Activated CD8-positive, alpha-beta memory T cell treated with anti-CD3 and anti-CD28 coated beads, Interleukin-2, amount 50 U/mL, for 24 hours (primary cell): ENCODE results near the gene B3GNT9.

Experiments
- DNase-seq: peaks from one replicate; pipeline ENCODE4 v3.0.0-alpha.2; 2020; ENCODE audit errors: extremely low read depth

Gene B3GNT9

DNA sequence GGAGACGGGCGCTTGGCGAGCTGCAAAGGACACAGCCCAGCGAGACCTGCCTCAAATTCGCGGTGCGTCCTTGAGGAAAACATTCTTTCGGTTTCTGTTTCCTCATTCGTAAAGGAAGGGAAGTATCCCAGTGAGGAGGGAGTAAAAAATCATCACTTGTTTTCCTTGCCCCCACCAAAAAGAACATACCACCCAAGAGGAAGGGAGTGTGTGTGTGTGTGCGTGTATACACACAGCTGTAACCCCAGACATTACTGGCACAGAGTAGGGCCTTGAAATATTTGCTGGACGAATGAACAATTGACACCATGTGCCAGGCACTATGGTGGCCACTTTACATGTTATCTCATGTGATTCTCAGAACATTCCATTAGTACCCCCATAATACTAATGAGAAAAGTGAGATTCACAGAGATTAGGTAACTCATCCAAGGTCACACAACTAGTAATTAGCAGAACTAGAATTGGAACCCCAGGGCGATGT is 34.9 kb upstream of the B3GNT9 start:
- DNase-seq = no peak

DNA sequence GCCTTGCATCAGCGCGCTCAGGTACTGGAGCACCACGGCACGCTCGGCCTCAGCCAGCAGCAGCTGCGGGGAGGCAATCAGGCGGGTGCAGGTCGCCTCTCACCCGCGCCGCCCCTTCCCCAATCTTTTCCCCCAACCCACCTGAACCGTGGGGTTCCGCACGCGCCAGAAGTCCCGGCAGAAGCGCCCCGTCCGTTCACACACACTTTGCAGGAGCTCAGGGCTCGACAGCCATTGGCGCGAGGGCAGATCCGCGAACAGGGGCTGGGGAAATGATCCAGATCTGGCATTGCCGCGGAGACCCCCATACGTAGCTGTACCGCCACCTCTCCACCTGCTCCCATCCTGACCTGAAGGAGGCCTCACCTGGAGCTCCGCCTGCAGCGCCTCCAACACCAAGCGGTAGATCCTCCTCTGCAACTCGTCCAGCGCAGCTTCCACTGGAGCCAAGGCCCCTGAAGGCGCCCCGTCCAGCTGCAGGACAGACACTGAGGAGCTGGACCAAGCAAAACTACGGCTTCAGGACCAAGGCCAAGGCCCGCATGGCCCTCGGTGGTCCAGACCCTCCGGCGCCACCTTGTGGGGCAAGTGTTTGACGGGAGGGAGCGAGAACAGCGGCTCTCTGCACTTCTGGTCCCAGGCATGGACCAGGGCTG is 34.3 kb upstream of the B3GNT9 start:
- peak; percentile 62 for DNase-seq

DNA sequence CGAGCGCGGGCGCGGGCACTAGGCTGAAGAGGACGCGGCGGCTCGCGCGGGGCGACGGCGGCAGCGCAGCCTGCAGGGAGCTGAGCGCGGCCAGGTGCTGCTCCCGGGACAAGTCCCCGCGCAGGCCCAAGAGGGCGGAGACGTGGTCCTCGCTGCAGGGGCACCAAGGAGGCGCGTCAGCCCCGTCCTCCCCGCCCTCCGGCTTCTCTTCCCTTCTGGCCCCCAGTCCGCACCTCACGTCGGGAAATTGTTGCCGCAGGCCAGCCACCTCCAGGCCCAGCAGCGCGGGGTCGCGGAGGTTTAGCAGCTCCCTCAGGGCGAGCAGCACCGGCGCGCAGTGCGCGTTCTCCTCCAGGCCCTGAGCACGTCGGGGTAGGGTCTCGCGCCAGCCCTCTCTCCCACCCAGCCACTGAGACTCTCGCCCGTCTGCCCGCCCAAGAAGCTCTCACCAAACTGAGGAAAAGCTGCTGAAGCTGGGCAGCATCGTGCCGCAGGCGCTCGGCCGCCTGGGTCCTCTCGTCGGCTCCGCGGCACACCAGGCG is 33.7 kb upstream of the B3GNT9 start:
- no peak for DNase-seq

DNA sequence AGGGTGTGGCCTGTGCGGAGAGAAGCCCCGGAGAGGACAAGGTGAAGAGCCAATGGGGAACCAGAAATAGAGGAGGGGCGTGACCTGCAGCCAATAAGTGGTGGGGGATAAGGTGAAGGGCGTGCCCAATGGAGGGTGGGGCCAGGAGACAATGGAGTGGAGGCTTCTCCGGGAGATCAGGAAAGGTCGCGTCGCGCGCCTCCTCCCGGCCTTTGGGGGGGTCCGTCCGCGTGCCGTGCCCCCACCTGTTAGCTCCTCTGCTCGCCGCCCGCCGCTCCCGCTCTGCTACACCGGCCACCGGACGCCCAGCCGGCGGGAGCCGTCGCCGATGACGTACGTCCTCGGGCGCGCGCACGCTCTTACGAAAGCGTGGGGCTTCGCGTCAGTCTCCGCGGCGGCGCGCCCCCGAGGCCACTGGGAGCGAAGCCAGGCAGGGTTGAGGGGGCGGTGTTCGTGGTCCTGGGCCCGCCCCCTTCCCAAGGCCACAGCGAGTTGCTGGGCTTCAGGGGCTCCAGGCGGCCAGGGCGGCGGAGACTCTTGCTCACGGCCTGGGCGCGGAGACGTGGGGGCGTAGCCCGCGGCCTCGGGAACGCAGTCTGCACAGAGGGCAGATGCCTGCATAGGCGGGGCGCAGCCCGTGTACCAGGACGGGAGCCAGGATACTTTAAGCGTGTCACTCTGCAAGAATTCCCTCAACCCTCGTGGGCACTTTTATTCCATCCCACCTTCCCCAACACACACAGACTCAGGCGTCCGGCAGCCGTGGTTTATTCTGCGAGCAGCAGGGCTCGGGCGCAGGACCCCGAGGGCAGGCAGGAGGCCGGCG is 33.0 kb upstream of the B3GNT9 start, which contains the start of gene MATCAP1:
Gene MATCAP1 (minus strand): TSS at position 337 of the 826 bp plus-strand sequence. CDS start 3,353 bp downstream, outside the sequence.
- peak; percentile 89 for DNase-seq

DNA sequence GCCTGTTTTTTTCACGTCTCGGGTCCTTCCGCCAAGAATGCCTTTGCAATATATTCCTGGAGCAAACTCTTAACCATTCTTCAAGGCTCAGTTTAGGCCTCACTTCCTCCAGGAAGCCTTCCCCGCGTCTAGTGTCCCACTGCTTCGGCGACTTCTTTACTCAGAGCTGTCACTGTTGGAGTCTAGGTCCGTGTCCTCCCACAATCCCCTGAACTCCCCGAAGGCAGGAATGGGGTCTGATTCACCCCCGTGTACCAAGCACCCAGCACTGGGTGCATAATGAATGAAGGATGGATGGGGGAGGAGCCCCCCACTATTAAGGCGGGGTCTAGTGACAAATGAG is 32.5 kb upstream of the B3GNT9 start:
- DNase-seq = no peak

DNA sequence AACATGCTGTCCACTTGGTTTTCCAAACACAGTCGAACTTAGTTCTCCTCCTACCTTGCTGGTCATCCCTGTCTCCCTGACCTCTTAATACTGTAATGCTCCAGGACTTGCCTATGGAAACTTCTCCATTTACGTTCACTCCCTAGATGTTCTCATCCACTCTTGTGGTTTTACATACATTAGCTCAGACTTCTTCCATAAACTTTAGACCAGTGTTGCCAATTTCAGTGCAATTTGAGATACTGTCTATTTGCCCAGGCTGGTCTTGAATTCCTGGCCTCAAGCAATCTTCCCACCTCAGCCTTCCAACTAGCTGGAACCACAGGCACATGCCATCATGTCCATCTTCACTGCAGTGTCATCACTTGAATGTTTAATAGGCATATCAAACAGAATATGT is 31.5 kb upstream of the B3GNT9 start:
- no peak for DNase-seq

DNA sequence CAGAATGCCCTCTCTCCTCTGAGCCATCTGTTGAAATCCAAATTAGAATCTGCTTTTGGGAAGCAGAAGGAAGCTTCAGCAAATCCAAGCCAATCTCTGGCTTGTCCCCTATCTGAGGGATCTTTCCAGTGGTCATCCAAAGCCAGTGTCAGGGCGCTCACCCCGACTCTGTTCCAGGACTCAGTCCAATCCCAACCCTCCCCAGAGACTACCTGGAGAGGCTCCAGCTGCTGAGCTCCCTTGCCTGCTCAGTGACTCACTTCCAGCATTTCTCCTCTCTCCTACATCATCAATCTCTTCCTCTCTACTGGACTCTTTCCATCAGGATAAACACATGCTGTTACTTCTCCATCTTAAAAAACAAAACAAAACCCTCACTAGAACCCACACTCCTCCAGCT is 30.5 kb upstream of the B3GNT9 start:
- no peak for DNase-seq

DNA sequence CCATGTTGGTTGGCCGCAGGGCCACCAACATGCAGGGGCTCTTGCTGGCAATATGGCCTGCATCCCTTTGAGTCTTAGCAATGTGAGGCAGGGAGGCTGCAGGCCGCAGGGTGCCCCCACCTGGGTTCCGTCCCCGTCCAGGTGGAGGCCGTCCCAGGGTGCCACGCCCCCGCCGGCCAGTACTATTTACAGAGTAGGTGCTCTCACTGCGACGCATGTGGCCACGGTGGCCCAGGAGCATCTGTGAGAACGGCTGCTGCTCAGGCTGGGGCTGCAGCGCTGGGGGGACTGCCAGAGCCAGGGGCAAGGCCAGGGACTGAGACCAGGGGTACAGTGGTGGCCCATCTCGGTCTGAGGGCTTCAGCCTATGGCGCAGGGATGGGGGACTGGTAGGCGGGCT is 29.4 kb upstream of the B3GNT9 start:
- no peak for DNase-seq

DNA sequence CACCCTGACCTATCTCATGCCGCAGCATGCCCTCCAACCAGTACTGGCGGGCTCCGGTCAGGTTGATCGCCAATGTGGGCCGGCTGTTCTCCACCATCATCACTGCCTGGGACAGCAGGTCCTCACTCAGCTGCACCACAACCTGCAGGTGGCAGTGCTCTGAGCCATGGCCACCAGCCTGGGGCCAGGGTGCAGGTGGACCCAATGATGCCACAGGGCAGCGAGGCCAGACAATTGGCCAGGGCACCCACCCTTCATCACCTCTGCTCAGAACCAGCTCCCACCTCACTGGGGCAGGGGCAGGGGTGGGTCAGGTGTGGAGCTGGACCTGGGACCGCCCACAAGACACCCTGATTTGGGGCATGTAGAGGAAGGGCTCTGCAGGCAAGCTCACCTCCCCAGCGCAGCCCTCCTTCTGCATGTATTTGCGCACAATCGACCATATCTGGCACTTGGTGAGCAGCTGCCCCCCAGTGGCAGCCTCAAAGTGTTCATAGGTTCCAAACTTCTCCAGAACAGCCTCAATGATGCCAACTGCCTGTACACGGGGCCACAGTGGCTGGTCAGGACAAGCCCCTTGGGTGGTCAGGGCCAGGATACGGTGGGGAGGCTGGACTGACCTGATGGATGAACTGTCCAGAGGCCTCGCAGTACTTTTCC is 28.8 kb upstream of the B3GNT9 start:
- no peak for DNase-seq

DNA sequence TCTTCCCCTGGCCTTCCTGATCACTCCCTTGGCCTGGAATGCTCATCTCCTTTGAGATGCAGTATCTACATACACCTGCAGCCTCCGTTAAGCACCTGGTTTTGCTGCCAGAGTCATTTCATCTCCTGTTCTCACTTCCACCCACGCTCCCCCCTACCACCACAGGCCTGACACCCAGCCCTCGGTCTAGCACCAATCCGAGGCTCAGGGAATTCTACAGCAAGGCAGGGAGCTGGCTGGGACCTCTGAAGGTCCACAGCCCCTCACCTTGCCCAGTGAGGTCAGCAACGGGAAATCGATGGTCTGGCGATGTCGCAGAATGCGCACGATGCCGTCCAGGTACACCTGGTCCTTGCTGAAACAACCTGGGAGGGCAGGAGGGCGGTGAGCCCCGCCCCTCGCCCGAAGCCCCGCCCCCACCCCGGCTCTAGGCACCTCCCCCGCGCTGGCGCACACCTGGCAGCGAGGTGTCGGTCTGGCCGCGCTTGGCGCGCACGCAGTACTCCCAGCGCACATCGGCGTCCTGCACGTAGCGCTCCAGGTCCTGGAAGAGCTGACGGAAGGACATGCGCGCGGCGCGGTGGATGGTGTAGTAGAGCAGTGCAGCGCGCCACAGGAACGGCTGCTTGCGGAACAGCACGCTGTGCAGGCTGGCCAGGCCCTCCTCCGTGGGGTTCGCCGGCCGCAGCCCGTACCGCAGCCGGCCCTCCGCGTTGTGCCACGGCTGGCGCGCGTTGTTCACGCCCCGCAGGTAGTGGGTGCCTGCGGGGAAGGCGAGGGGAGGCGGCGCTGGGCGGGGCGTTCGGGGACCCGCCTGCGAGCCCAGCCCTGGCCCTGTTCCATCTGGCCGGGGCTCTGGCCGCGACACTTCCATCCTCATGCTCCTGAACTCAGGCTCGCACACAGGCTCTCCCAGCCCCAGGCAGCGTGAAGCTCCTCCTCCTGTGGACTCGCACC is 27.2 kb upstream of the B3GNT9 start:
- no peak for DNase-seq

DNA sequence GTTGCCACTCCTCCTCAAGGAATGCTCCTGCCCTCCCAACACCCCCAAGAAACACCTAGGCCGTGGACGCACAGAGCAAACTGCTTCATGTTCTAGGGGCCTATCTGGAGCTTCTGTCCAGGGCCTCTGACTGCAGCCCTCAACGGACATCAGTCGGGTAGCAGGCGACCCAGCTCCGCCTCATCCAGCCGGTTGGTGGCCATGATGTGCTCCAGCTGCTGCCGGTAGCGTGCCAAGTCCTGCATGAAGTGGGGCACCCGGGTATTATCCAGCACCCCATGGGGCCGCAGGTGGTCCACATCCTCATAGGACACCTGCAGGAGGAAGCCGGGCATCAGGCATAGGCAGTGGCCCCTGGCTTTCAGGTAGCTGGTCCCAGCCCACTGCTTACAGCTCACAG is 25.9 kb upstream of the B3GNT9 start:
- DNase-seq = no peak

DNA sequence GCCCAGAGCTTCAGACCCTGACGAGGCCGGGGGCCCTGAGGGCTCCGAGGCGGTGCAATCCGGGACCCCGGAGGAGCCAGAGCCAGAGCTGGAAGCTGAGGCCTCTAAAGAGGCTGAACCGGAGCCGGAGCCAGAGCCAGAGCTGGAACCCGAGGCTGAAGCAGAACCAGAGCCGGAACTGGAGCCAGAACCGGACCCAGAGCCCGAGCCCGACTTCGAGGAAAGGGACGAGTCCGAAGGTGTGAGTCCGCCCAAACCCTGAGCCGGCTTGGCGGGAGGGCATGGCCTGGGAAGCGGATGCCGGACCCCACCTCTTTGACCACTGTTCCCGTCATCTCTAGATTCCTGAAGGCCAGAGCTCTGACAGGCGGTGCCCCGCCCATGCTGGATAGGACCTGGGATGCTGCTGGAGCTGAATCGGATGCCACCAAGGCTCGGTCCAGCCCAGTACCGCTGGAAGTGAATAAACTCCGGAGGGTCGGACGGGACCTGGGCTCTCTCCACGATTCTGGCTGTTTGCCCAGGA is 24.0 kb upstream of the B3GNT9 start:
- no peak for DNase-seq

DNA sequence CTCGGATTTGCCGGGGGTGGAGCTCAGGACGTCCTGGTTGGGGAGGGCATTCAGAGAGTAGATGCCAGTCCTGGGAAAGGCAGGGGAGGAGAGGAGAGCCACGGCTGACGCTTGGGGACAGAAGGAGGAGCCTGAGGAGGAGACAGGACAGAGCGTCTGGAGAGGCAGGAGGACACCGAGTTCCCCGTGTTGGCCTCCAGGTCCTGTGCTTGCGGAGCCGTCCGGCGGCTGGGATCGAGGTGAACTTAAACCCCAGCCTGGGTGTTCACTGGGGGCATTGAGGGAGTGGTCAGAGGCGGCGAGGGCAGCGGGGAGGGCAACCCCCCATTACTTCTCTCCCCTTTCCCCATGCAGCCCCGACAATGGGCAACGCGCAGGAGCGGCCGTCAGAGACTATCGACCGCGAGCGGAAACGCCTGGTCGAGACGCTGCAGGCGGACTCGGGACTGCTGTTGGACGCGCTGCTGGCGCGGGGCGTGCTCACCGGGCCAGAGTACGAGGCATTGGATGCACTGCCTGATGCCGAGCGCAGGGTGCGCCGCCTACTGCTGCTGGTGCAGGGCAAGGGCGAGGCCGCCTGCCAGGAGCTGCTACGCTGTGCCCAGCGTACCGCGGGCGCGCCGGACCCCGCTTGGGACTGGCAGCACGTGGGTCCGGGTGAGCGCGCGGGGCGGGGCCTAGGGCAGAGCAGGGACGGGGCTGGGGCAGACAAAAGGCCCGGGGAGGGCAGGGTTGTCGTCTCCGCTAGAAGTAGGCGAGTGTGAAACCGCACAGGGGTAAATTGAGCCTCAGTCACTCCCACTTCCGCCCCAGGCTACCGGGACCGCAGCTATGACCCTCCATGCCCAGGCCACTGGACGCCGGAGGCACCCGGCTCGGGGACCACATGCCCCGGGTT is 23.3 kb upstream of the B3GNT9 start:
- no peak for DNase-seq

DNA sequence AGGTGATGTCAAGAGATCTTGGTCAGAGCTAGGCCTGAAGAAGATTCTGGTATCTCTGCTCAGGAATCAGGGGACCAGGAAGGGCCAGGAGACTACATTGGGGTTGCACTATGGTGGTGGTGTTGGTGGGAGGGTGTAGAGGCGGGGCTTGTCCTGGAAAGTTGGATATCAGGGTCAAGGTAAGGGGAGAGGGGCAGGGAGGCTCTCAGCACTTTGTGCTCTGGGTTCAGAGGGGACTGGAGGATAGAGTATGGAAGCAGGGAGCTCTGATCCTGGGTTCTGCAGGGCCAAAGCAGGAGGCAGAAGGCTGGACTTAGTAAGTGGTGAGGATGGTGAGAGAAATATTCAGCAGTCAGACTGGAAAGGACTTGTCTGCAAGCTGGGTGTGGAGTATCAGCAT is 22.5 kb upstream of the B3GNT9 start:
- no peak for DNase-seq

DNA sequence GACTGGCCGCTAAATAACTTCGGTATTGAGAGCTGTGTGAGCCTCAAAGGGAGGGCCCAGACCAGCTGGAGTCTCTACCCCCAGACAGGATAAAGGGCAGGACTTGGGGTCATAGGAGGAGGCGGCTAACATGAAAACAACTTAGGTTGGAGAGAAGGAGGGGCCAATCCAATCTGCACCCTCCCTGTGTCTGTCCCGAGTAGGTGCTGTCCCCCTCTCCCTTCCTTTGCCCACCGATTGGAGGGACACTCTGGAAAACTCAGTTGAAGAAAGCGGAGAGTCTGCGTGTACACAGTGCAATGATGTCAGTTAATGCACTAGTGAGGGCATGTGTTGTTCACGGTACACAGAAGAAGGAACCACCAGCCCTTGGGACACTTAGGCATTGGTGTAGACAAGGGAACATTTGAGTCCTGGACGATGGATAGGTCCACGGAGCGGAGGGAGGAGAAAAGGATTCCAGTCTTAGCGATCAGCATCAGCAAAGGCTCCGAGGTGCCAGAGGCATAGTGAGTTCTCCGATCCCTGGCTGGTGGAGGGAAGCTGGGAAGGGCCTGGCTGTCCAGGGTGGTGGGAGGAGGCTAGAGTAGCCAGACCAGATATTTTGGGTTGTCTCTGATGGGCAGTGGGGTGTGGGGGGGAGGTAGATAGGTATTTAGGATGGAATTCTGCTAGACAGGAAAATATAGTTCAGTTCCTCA is 20.3 kb upstream of the B3GNT9 start:
- DNase-seq = no peak

DNA sequence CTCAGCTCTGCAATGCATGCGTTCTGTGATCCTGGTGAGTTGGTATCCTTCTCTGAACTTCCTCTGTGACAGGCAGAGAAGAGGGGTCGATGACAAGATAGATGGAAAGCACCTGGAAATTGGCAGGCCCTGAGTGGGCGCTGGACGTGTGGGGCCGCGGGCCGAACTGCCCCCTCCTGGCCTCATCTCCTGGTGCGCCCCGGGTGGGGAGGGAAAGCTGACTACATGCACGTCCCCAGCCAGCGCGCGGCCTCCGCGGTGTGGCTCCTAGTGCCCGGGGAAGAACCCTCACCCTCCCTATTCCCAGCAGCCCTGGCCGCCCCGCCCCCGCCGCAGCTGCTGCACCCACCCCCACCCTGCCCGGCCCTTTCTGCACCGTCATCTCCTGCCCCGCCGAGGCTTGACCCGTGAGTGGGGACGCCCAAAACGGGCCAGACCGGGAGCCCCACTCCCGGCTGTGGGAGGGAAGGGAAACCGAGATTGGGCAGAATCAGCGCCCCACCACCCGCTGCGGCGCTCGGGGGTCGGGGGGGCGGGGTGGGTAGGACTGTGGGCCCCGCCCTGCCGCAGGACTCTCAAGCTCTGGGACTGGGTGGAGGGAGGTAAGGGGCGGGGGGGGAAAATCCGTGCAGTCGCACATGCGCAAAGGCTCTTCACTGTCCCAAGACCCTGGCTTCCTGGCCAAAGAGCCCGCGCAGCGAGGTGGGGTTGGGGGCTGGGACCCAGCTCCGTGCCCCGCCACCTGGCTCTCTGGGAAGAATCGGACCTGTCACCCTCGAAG is 19.6 kb upstream of the B3GNT9 start, which contains the start of gene NOL3:
Gene NOL3 (plus strand): TSS at position 371 of the 781 bp plus-strand sequence.
- DNase-seq = no peak

DNA sequence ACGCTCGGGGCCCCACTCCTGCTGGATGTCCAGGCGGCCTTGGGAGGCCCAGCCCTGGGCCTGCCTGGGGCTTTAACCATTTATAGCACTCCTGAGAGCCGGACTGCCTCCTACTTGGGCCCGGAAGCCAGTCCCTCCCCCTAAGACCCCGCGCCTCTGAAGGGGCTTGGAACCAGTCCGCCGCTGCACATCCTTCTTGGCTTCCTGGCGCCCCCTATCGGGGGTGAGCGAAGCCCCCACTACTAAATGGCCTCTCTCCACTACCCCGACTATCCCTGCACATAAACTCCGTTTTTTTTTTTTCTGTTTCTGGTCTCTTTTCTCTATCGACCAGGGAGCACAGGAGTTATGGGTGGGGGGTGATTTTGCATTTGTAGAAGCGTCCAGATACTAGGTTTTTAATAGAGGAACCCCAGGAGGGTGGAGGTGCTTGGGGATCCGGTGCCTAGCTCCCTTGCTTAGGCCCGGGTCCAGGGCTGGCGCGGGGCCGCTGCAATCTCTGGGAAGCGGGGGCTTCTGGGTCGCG is 18.9 kb upstream of the B3GNT9 start:
- DNase-seq = no peak

DNA sequence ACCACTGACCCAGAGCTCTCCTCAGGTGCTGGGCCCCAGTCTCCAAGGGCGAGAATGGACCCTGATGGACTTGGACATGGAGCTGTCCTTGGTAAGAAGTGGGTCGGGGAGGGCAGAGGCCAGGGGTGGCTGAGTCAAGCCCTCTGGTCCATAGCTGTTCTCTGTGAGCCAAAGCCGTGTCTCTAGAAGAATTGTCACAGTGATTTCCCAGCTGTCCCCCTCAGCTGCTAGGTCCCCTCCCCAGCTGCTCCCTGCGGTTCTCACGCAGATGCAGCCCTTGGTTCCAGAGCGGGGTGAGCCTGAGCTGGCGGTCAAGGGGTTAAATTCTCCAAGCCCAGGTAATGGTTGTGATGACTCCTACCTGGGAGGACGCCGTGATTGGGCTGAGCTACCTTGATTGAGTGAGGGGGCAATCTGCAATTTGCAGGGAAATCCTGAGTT is 18.2 kb upstream of the B3GNT9 start:
- no peak for DNase-seq
